ENCODE results near the gene PCDH12.

- TF ChIP-seq, protein P1, sequence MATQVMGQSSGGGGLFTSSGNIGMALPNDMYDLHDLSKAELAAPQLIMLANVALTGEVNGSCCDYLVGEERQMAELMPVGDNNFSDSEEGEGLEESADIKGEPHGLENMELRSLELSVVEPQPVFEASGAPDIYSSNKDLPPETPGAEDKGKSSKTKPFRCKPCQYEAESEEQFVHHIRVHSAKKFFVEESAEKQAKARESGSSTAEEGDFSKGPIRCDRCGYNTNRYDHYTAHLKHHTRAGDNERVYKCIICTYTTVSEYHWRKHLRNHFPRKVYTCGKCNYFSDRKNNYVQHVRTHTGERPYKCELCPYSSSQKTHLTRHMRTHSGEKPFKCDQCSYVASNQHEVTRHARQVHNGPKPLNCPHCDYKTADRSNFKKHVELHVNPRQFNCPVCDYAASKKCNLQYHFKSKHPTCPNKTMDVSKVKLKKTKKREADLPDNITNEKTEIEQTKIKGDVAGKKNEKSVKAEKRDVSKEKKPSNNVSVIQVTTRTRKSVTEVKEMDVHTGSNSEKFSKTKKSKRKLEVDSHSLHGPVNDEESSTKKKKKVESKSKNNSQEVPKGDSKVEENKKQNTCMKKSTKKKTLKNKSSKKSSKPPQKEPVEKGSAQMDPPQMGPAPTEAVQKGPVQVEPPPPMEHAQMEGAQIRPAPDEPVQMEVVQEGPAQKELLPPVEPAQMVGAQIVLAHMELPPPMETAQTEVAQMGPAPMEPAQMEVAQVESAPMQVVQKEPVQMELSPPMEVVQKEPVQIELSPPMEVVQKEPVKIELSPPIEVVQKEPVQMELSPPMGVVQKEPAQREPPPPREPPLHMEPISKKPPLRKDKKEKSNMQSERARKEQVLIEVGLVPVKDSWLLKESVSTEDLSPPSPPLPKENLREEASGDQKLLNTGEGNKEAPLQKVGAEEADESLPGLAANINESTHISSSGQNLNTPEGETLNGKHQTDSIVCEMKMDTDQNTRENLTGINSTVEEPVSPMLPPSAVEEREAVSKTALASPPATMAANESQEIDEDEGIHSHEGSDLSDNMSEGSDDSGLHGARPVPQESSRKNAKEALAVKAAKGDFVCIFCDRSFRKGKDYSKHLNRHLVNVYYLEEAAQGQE (IDR thresholded peaks at IDR 0.05; ENCODE audit: insufficient read depth in 1 of 2, low read depth in 2 of 2, low read length in 2 of 2) = peak; percentile 75 to 81
- TF ChIP-seq POLR2AphosphoS5 (IDR thresholded peaks at IDR 0.05; ENCODE audit: low read depth, low read length) = peak; percentile 45; the same call in 1 of the 2 replicates
- TF ChIP-seq TAF1 (IDR thresholded peaks at IDR 0.05; ENCODE audit: borderline replicate concordance, insufficient read depth, low read length) = 0 out of 2 replicates have a peak, but pooled peaks have one; percentile 15
- TF ChIP-seq SIN3A (IDR thresholded peaks at IDR 0.05; ENCODE audit: borderline replicate concordance, insufficient read depth, low read length) = 0 out of 2 replicates have a peak, but pooled peaks have one; percentile 45
Observed at GRCh38 chr5:141958113-141958512, at the start of gene PCDH12.
